ENCODE results near the gene MSI2.

The MSI2 gene

DNA sequence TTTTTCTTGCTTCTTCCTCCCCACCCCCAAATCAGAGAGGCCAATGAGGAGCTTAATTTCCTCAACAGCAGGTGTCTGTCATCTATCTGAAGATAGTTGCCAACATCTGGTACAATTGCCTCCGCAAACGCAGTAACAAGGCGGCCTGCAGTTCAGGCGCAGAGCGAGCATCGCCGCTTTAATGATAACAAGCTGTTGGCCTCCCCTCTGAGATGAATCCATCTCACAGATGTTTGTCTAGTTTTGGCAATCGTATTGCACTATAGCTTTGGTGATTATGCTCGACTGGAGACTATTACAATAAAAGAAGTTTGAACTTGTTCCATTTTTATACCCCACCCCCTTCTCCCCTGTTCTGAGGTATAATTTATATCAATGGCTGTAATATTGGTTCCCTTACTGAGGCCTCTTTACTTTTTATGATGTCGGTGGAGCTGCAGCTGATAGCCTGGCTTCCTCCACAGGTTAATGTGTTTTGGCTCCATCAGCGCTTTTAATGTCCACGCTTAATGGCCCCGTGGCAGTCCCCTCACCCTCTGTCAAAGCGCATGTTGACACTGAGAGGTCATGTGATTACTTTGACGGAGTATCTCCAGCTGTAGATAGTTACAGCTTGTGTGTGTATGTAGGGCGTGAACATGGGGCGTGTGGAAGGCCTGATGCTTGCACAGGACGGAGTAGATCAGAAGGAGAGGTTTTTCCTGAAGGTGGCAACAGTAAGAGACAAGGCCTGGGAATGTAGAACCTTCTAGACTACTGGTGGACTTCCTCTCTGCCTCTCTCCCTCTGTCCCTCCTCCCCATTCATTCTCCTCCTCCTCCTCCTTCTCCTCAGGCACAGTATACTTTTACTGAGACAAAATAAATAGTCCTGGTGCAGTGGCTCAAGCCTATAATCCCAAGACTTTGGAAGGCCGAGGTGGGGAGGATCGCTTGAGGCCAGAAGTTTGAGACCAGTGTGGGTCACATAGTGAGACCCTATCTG lies 164.7 kb downstream of the MSI2 start:
- POLR2A ChIA-PET, result interaction anchor here (1.1 kb wide), 1 partner anchor 13 kb away, joined by 4 read pairs; no protein-coding TSS in a partner anchor
- CTCF ChIA-PET, result interaction anchor here (0.6 kb wide), 1 partner anchor 104 kb away, joined by 4 read pairs; no protein-coding TSS in a partner anchor
- TF ChIP-seq ELF4 (IDR thresholded peaks at IDR 0.05) (no peak), SP1 (IDR thresholded peaks at IDR 0.05) (no peak), LEF1 (IDR thresholded peaks at IDR 0.05; ENCODE audit: borderline replicate concordance) (no peak)
- TF ChIP-seq, protein P1, sequence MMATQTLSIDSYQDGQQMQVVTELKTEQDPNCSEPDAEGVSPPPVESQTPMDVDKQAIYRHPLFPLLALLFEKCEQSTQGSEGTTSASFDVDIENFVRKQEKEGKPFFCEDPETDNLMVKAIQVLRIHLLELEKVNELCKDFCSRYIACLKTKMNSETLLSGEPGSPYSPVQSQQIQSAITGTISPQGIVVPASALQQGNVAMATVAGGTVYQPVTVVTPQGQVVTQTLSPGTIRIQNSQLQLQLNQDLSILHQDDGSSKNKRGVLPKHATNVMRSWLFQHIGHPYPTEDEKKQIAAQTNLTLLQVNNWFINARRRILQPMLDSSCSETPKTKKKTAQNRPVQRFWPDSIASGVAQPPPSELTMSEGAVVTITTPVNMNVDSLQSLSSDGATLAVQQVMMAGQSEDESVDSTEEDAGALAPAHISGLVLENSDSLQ (IDR thresholded peaks at IDR 0.05), result no peak
- DNase-seq (ENCODE audit: extremely low spot score), result no peak

DNA sequence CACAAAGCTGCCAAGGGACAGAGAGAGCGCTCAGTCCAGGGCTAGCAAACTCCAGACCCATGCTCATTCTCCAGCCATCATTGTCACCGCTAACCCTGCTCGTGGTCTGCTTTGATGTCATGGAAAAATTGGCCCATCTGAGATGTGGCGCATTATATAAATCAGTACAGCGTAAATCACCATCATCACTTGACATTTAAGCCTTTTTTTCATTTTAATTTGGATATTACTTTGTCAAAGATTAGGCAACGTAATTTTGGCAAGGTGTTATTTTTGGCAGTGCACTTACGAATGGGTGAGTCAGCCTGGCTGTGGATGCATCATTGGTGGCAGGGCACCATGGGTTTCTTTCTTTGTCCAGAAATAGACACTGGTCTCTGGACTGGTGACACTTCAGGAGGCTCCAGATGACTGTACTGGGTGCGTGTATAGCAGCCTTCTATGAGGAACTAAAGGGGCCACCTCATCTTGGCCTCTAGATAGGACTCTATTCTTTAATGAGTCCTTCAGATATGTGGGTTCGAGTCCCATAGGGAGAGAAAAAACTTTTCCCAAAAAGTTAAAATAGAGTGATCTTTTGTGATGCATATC lies 166.3 kb downstream of the MSI2 start:
- ChIA-PET CTCF (no interaction called here), POLR2A (interaction anchor here (0.6 to 1.3 kb wide), 2 partner anchors 68 to 166 kb away, joined by 3 read pairs; partner anchors contain the start of gene MSI2)
- TF ChIP-seq TARDBP (IDR thresholded peaks at IDR 0.05) (no peak), BHLHE40 (IDR thresholded peaks at IDR 0.05; ENCODE audit: borderline replicate concordance) (no peak), FOXK2 (IDR thresholded peaks at IDR 0.05) (no peak), ZNF384 (IDR thresholded peaks at IDR 0.05) (no peak), FOXM1 (IDR thresholded peaks at IDR 0.05; ENCODE audit: borderline replicate concordance) (no peak), ARNT (IDR thresholded peaks at IDR 0.05) (no peak), LEF1 (IDR thresholded peaks at IDR 0.05; ENCODE audit: borderline replicate concordance) (no peak), HDGF (IDR thresholded peaks at IDR 0.05; ENCODE audit: borderline replicate concordance) (no peak), ELF4 (IDR thresholded peaks at IDR 0.05) (no peak), CTBP1 (IDR thresholded peaks at IDR 0.05; ENCODE audit: borderline replicate concordance) (no peak), SUZ12 (IDR thresholded peaks at IDR 0.05) (no peak), NFRKB (IDR thresholded peaks at IDR 0.05) (no peak)
- TF ChIP-seq, protein P1 (IDR thresholded peaks at IDR 0.05), result no peak; the same call in 1 of the 2 replicates
- no peak for DNase-seq (ENCODE audit: extremely low spot score)

DNA sequence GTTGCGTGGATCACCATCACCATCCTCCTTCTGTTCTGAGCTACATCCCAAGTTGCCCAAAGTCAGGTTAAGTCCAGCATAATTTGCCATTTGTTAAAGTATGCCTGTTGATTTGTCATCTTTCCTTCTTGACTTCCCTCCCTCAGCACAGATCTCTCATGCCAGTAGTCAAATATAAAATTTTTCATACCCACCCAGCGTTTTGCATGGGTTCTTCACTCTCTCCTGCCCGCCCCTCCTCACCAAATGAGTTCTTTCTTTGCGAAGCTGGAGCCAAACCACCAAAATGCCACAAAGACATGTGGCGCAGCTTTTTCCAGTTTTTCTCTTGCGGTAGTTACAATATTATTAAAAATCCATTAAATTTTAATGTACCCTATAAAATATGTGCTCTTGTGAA lies 167.2 kb downstream of the MSI2 start:
- ChIA-PET POLR2A (interaction anchor here (1.3 kb wide), 1 partner anchor 167 kb away, joined by 3 read pairs; the partner anchor contains the start of gene MSI2), CTCF (no interaction called here)
- no peak for DNase-seq (ENCODE audit: extremely low spot score)
- TF ChIP-seq ARNT (IDR thresholded peaks at IDR 0.05) (no peak), FOXK2 (IDR thresholded peaks at IDR 0.05) (no peak), TARDBP (IDR thresholded peaks at IDR 0.05) (no peak), CTBP1 (IDR thresholded peaks at IDR 0.05; ENCODE audit: borderline replicate concordance) (no peak), FOXM1 (IDR thresholded peaks at IDR 0.05; ENCODE audit: borderline replicate concordance) (no peak), ELF4 (IDR thresholded peaks at IDR 0.05) (no peak), HDGF (IDR thresholded peaks at IDR 0.05; ENCODE audit: borderline replicate concordance) (no peak), NFRKB (IDR thresholded peaks at IDR 0.05) (no peak), BHLHE40 (IDR thresholded peaks at IDR 0.05; ENCODE audit: borderline replicate concordance) (no peak), L3MBTL2 (conservative IDR thresholded peaks at IDR 0.05) (no peak), SP1 (IDR thresholded peaks at IDR 0.05) (no peak)

DNA sequence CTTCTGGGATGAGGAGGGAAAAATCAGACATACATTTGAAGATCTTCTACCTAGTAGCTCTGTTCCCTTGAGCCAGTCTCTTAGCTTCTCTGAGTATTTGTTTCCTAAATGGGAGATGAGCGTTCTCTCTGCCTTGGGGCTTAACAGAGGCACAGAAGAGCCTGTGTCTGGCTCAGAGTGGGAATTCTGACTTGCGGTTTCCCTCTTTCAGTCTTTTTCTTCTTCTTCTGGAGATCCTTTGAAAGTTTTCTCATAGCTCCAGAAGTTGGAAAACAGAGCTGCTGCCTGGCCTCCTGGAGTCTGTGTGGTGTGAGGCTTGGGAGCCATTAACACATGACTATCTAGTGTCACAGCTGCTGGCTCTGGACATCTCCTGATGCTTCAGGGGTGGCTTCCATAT lies 167.9 kb downstream of the MSI2 start:
- ChIA-PET POLR2A (interaction anchor here (1.3 kb wide), 1 partner anchor 167 kb away, joined by 3 read pairs; the partner anchor contains the start of gene MSI2), CTCF (interaction anchor here (1.2 to 1.3 kb wide), 2 partner anchors 16 to 181 kb away, joined by 3 to 4 read pairs; no protein-coding TSS in a partner anchor)
- TF ChIP-seq, protein P1 (IDR thresholded peaks at IDR 0.05), result no peak
- TF ChIP-seq LEF1 (IDR thresholded peaks at IDR 0.05; ENCODE audit: borderline replicate concordance) (no peak), TARDBP (IDR thresholded peaks at IDR 0.05) (no peak), FOXA1 (IDR thresholded peaks at IDR 0.05) (no peak), CTBP1 (IDR thresholded peaks at IDR 0.05; ENCODE audit: borderline replicate concordance) (no peak), ARNT (IDR thresholded peaks at IDR 0.05) (no peak), SP1 (IDR thresholded peaks at IDR 0.05) (no peak), HDGF (IDR thresholded peaks at IDR 0.05; ENCODE audit: borderline replicate concordance) (no peak), NFRKB (IDR thresholded peaks at IDR 0.05) (no peak), FOXK2 (IDR thresholded peaks at IDR 0.05) (no peak), FOXM1 (IDR thresholded peaks at IDR 0.05; ENCODE audit: borderline replicate concordance) (no peak), ZNF384 (IDR thresholded peaks at IDR 0.05) (no peak), BHLHE40 (IDR thresholded peaks at IDR 0.05; ENCODE audit: borderline replicate concordance) (no peak), ELF4 (IDR thresholded peaks at IDR 0.05) (no peak), SUZ12 (IDR thresholded peaks at IDR 0.05) (no peak), L3MBTL2 (conservative IDR thresholded peaks at IDR 0.05) (no peak)
- DNase-seq (ENCODE audit: extremely low spot score), result no peak

DNA sequence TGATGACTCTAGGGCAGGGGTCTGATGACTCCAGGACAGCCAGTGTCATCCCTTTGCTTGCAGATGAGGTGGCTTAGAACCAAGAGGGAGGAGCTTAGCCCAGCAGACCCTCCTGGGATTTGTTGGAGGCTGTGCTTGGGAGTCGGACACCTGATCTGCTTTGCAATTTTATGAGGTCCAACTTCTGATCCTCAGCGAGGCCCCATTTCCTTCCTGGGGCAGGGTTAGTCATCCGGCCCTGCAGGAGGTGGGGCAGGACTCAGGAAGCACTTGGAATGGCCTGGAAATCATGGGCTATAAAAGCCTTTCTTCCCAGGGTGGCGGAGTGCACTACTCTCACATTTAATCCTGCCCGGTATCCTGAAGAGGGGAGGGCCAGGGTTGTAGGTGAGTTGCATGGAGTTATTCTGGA lies 168.5 kb downstream of the MSI2 start:
- no peak for TF ChIP-seq SP1 (IDR thresholded peaks at IDR 0.05)
- no peak for TF ChIP-seq TARDBP (IDR thresholded peaks at IDR 0.05)
- no peak for TF ChIP-seq FOXM1 (IDR thresholded peaks at IDR 0.05; ENCODE audit: borderline replicate concordance)
- TF ChIP-seq, protein P1 (IDR thresholded peaks at IDR 0.05), result no peak
- no peak for TF ChIP-seq HDGF (IDR thresholded peaks at IDR 0.05; ENCODE audit: borderline replicate concordance)
- no peak for TF ChIP-seq SUZ12 (IDR thresholded peaks at IDR 0.05)
- CTCF ChIA-PET, result interaction anchor here (1.2 to 1.3 kb wide), 2 partner anchors 16 to 181 kb away, joined by 3 to 4 read pairs; no protein-coding TSS in a partner anchor
- DNase-seq (ENCODE audit: extremely low spot score), result peak; percentile 71
- POLR2A ChIA-PET, result no interaction called here

All from HEK293T (cell line).